Smooth muscle cell (in vitro differentiated cells): ENCODE data around the gene HPCAL1. TPM values are rescaled to one million over a fixed set of nuclear protein-coding genes. Genes with fewer than 3 reads are reported as not detected.

Source experiments
- DNase-seq: peaks from one replicate; lab custom pipeline; 2025; ENCODE audit not compliant: unreplicated experiment; lab: John Stamatoyannopoulos, UW
- H2AFZ ChIP-seq: fragments of 200-600 bp; sonication (generic); 2 replicates; pipeline ENCODE4 v1.6.0; 2016; ENCODE audit warnings: antibody characterized with exemption, low read depth, mild to moderate bottlenecking
- H3F3A ChIP-seq: fragments of 200-600 bp; sonication (generic); 2 replicates; pipeline ENCODE4 v1.6.0; 2017; ENCODE audit warnings: antibody characterized with exemption, low read depth
- H3K27ac ChIP-seq: fragments of 200-600 bp; sonication (generic); 2 replicates; pipeline ENCODE4 v1.5.1; 2016; ENCODE audit warnings: low read depth, mild to moderate bottlenecking
- H3K27me3 ChIP-seq: fragments of 200-600 bp; sonication (generic); 2 replicates; pipeline ENCODE4 v1.6.1; 2016; ENCODE audit warnings: low read depth, mild to moderate bottlenecking
- H3K36me3 ChIP-seq: fragments of 200-600 bp; sonication (generic); 2 replicates; pipeline ENCODE4 v1.5.1; 2016; ENCODE audit warnings: low read depth
- H3K4me1 ChIP-seq: fragments of 200-600 bp; sonication (generic); 2 replicates; pipeline ENCODE4 v1.5.1; 2016; ENCODE audit warnings: low read depth
- H3K4me2 ChIP-seq: fragments of 200-600 bp; sonication (generic); 2 replicates; pipeline ENCODE4 v1.6.0; 2016; ENCODE audit warnings: mild to moderate bottlenecking
- H3K4me3 ChIP-seq: fragments of 200-600 bp; sonication (generic); 2 replicates; pipeline ENCODE4 v1.5.1; 2016; ENCODE audit warnings: mild to moderate bottlenecking
- H3K79me2 ChIP-seq: fragments of 200-600 bp; sonication (generic); 2 replicates; pipeline ENCODE4 v1.6.0; 2016; ENCODE audit warnings: low read depth, mild to moderate bottlenecking
- H3K9ac ChIP-seq: fragments of 200-600 bp; sonication (generic); 2 replicates; pipeline ENCODE4 v1.6.0; 2016; ENCODE audit warnings: low read depth
- H3K9me3 ChIP-seq: fragments of 200-600 bp; sonication (generic); replicated peaks from 2 replicates; pipeline ENCODE4 v1.5.1; 2016; ENCODE audit warnings: low read depth
- H4K20me1 ChIP-seq: fragments of 200-600 bp; sonication (generic); 2 replicates; pipeline ENCODE4 v1.6.0; 2016; ENCODE audit warnings: low read depth
- CTCF ChIP-seq: fragments of 200-600 bp; sonication (generic); IDR thresholded peaks from 2 replicates; pipeline ENCODE4 v1.5.1; 2017; ENCODE audit warnings: borderline replicate concordance, mild to moderate bottlenecking, antibody characterized with exemption; ENCODE audit not compliant: insufficient read depth, poor library complexity, severe bottlenecking
- WGBS: methylation state at CpG from one replicate; pipeline ENCODE4 v1.1.7; 2016; ENCODE audit warnings: low lambda C conversion rate; 5-methylcytosine and 5-hydroxymethylcytosine counted together
- polyA plus RNA-seq: library from polyadenylated mRNA; unstranded; fragments of >200 nt; fragmentation: Nextera tagmentation; extraction: Ambion mirVana; gene quantifications from 2 replicates; pipeline ENCODE4 v1.2.1, GENCODE V29; 2016
- total RNA-seq: library from RNA; depleted of rRNA; stranded (reverse); fragments of >200 nt; gene quantifications from 2 replicates; pipeline ENCODE4 v1.2.3, GENCODE V29; 2014

The HPCAL1 gene
- total and polyA plus RNA-seq, 2 experiments from 2014 or later: 11.7 to 15.8 TPM

- Histone ChIP-seq H3K79me2 (peaks cover 6% of the 10 kb centered on the region), H3K9me3 (no peaks in the 10 kb centered on the region), H2AFZ (no peak overlapping the region), H3K9ac (no peak overlapping the region), H3K36me3 (no peaks in the 10 kb centered on the region), H4K20me1 (no peaks in the 10 kb centered on the region), H3K4me1 (peaks cover 7% of the 10 kb centered on the region), H3K4me2 (no peak overlapping the region), H3F3A (no peaks in the 10 kb centered on the region), H3K27ac (no peak overlapping the region), H3K27me3 (no peaks in the 10 kb centered on the region), H3K4me3 (no peak overlapping the region)
- 92% methylated on average over 16 of the region's 16 CpGs for WGBS
- TF ChIP-seq CTCF: no peak
- no peak for DNase-seq
These were observed 35.0 kb downstream of the HPCAL1 start for GRCh38 chr2:10337449-10338269.

- no peaks in the 10 kb centered on the region for H3K36me3 ChIP-seq
- no peak overlapping the region for H3K9ac ChIP-seq
- no peak for TF ChIP-seq CTCF
- H3K27me3 ChIP-seq: no peaks in the 10 kb centered on the region
- H4K20me1 ChIP-seq: no peaks in the 10 kb centered on the region
- H3K4me3 ChIP-seq: no peak overlapping the region
- H2AFZ ChIP-seq: no peak overlapping the region
- H3K4me2 ChIP-seq: no peak overlapping the region
- no peak overlapping the region for H3K27ac ChIP-seq
- H3K4me1 ChIP-seq: no peaks in the 10 kb centered on the region
- H3F3A ChIP-seq: no peaks in the 10 kb centered on the region
- WGBS: 97% methylated on average over 16 of the region's 16 CpGs
- no peak for DNase-seq
- no peaks in the 10 kb centered on the region for H3K9me3 ChIP-seq
- H3K79me2 ChIP-seq: peaks cover 6% of the 10 kb centered on the region
These were observed 35.8 kb downstream of the HPCAL1 start for GRCh38 chr2:10338270-10339188.

GRCh38 chr2:10339647-10340592 lies 37.2 kb downstream of the HPCAL1 start:
- 92% methylated on average over 17 of the region's 17 CpGs for WGBS
- H4K20me1 ChIP-seq: no peaks in the 10 kb centered on the region
- H3K79me2 ChIP-seq: peaks cover 6% of the 10 kb centered on the region

More at GRCh38 chr2:10339647-10340592, 37.2 kb downstream of the HPCAL1 start:
- Histone ChIP-seq H3K36me3 (no peaks in the 10 kb centered on the region), H2AFZ (no peak overlapping the region), H3F3A (no peaks in the 10 kb centered on the region), H3K27ac (no peak overlapping the region), H3K4me1 (no peaks in the 10 kb centered on the region), H3K27me3 (no peaks in the 10 kb centered on the region), H3K9me3 (no peaks in the 10 kb centered on the region), H3K4me3 (no peak overlapping the region), H3K4me2 (no peak overlapping the region), H3K9ac (no peak overlapping the region)
- DNase-seq: no peak
- no peak for TF ChIP-seq CTCF
